ENCODE measurements around the gene PNPT1. TPM values are rescaled to one million over a fixed set of nuclear protein-coding genes. Genes with fewer than 3 reads are reported as not detected.
"Not testable (repeated sequence)": the region's sequence is repeated elsewhere in the genome, so short reads cannot be mapped to it uniquely, and the experiment has no call there.

PNPT1 gene
- total and polyA plus RNA-seq, 3 donors from 2014 or later = 15.7 to 20.0 (median 16.8) TPM

- H3K9me3 ChIP-seq = no peaks in the 10 kb centered on the region
- no peak for DNase-seq
- H3K27me3 ChIP-seq = no peaks in the 10 kb centered on the region
- H3K4me3 ChIP-seq = no peak overlapping the region
- no peaks in the 10 kb centered on the region for H3K36me3 ChIP-seq (ENCODE audit: low read depth, missing control alignments)
- no peaks in the 10 kb centered on the region for H3K4me1 ChIP-seq
- no peak overlapping the region for H3K27ac ChIP-seq
- TF ChIP-seq POLR2A (IDR thresholded peaks at IDR 0.05) = no peak
- intact Hi-C loops (cut with DNase I; ENCODE audit: low total_unique reads) = no loop called here
Observed at GRCh38 chr2:55601849-55602248, 91.8 kb downstream of the PNPT1 start.

DNA sequence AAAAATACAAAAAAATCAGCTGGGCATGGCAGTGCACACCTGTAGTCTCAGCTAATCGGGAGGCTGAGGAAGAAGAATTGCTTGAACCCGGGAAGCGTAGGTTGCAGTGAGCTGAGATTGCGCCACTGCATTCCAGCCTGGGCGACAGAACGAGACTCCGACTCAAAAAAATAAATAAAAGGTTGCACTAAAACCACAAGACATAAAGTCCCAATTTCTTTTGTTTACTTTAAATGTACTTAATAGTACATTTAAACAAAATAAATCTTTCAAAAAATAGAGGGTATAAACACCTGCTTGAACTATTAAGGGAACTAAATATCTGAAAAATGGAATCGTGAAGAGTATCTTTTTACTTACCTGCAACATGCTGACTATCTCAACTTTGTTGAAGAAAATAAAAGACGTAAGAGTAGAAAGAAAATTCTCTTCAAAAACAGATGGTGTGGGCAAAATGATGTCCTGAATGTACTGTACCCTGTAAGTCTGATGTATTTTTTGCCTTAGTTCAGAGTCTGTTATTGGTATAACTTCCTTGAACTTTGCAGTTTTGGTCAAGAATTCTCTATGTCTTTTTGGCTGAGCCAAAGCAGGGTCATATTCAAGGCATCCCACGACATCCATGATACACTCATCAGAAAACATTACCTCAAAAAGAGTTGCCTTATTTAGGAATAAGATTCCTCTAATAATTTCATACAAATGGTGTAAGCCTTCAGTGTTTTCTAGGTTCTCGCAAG is 95.4 kb downstream of the PNPT1 start:
- H3K27ac ChIP-seq = no peak overlapping the region
- H3K4me3 ChIP-seq = no peak overlapping the region
- WGBS, 2 donors = 87 to 88% methylated on average over 11 of the region's 11 CpGs
- TF ChIP-seq POLR2A (IDR thresholded peaks at IDR 0.05) = no peak
- TF ChIP-seq, protein P1, sequence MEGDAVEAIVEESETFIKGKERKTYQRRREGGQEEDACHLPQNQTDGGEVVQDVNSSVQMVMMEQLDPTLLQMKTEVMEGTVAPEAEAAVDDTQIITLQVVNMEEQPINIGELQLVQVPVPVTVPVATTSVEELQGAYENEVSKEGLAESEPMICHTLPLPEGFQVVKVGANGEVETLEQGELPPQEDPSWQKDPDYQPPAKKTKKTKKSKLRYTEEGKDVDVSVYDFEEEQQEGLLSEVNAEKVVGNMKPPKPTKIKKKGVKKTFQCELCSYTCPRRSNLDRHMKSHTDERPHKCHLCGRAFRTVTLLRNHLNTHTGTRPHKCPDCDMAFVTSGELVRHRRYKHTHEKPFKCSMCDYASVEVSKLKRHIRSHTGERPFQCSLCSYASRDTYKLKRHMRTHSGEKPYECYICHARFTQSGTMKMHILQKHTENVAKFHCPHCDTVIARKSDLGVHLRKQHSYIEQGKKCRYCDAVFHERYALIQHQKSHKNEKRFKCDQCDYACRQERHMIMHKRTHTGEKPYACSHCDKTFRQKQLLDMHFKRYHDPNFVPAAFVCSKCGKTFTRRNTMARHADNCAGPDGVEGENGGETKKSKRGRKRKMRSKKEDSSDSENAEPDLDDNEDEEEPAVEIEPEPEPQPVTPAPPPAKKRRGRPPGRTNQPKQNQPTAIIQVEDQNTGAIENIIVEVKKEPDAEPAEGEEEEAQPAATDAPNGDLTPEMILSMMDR (IDR thresholded peaks at IDR 0.05) = no peak
- no peaks in the 10 kb centered on the region for H3K9me3 ChIP-seq
- H3K36me3 ChIP-seq (ENCODE audit: low read depth, missing control alignments) = no peaks in the 10 kb centered on the region
- intact Hi-C loops (cut with DNase I; ENCODE audit: low total_unique reads) = no loop called here
- no peaks in the 10 kb centered on the region for H3K27me3 ChIP-seq
- DNase-seq = no peak
- H3K4me1 ChIP-seq = no peaks in the 10 kb centered on the region

DNA sequence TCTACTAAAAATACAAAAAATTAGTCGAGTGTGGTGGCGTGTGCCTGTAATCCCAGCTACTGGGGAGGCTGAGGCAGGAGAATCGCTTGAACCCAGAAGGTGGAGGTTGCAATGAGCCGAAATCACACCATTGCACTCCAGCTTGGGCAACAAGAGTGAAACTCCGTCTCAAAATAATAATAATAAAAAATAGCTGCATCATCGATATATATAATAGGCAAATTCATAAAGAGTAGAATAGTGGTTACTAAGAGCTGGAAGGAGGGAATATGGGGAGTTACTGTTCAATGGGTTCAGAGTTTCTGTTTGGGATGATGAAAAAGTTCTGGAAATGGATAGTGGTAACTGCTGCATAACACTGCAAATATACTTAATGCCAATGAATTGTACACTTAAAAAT is 96.8 kb downstream of the PNPT1 start:
- H3K4me1 ChIP-seq; H3K36me3 ChIP-seq (ENCODE audit: low read depth, missing control alignments); H3K27me3 ChIP-seq; H3K27ac ChIP-seq; DNase-seq; H3K9me3 ChIP-seq; intact Hi-C loops (cut with DNase I; ENCODE audit: low total_unique reads); H3K4me3 ChIP-seq: not testable (repeated sequence)
- 94 to 98% methylated on average over 6 of the region's 6 CpGs for WGBS, 2 donors

DNA sequence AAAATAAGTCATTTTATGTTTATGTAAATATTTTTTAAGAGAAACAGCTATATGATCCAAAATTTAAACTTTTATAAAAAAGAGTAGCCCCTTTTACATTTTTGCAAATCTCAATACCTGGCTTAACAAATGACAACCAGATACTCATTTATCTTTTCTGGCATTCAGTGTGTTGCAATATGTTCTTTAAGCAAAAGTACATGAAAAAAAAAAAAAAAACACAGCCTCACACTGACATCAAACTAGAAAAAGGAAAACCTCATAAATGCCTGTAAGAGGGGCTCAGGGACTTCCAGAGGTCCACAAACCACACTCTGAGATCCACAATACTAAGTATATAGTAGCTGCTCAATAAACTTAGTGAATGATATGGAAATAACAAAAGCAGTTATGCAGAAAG is 98.1 kb downstream of the PNPT1 start:
- no peaks in the 10 kb centered on the region for H3K36me3 ChIP-seq (ENCODE audit: low read depth, missing control alignments)
- no peaks in the 10 kb centered on the region for H3K27me3 ChIP-seq
- DNase-seq = no peak
- H3K9me3 ChIP-seq = no peaks in the 10 kb centered on the region
- no peaks in the 10 kb centered on the region for H3K4me1 ChIP-seq
- H3K27ac ChIP-seq = no peak overlapping the region
- intact Hi-C loops (cut with DNase I; ENCODE audit: low total_unique reads) = no loop called here
- TF ChIP-seq, protein P1 (IDR thresholded peaks at IDR 0.05) = no peak
- no peak for TF ChIP-seq POLR2A (IDR thresholded peaks at IDR 0.05)
- H3K4me3 ChIP-seq = no peak overlapping the region

- H3K36me3 ChIP-seq (ENCODE audit: low read depth, missing control alignments) = no peaks in the 10 kb centered on the region
- no peak overlapping the region for H3K4me3 ChIP-seq
- intact Hi-C loops (cut with DNase I; ENCODE audit: low total_unique reads) = no loop called here
- H3K27ac ChIP-seq = no peak overlapping the region
- no peaks in the 10 kb centered on the region for H3K4me1 ChIP-seq
- TF ChIP-seq, protein P1 (IDR thresholded peaks at IDR 0.05) = no peak
- TF ChIP-seq POLR2A (IDR thresholded peaks at IDR 0.05) = no peak
- WGBS, 2 donors = 48 to 50% methylated on average over 1 of the region's 1 CpG
- no peaks in the 10 kb centered on the region for H3K27me3 ChIP-seq
- no peak for DNase-seq
- no peaks in the 10 kb centered on the region for H3K9me3 ChIP-seq
Observed at GRCh38 chr2:55592130-55592529, 101.5 kb downstream of the PNPT1 start.

DNA sequence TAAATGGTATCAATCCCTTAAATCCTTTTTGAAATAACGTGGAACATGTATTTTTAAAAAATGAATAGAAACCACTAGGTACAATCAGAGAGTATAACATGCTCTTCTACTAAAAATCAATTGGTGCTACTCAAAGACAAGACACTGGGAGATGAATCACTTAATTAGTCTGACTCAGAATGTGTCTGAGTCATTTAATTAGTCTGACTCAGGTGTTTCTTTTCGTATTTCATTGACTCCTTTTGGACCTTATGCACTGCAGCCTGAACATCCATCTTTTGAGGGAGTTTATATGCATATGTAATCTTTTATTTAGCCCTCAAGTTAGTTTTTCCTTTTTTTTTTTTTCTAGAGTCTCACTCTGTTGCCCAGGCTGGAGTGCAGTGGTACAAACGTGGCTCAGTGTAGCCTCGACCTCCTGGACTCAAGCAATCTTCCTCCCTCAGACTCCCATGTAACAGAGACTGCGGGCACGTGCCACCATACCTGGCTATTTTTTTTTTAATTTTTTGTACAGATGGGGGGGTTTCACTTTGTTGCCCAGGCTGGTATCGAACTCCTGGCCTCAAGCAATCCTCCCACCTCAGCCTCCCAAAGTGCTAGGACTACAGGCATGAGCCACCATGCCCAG is 102.7 kb downstream of the PNPT1 start:
- no peak for DNase-seq
- no peaks in the 10 kb centered on the region for H3K36me3 ChIP-seq (ENCODE audit: low read depth, missing control alignments)
- intact Hi-C loops (cut with DNase I; ENCODE audit: low total_unique reads) = no loop called here
- H3K4me3 ChIP-seq = no peak overlapping the region
- WGBS, 2 donors = 82 to 95% methylated on average over 7 of the region's 7 CpGs
- H3K4me1 ChIP-seq = no peaks in the 10 kb centered on the region
- TF ChIP-seq, protein P1 (IDR thresholded peaks at IDR 0.05) = no peak
- no peak for TF ChIP-seq POLR2A (IDR thresholded peaks at IDR 0.05)
- H3K27me3 ChIP-seq = no peaks in the 10 kb centered on the region
- H3K27ac ChIP-seq = no peak overlapping the region
- H3K9me3 ChIP-seq = no peaks in the 10 kb centered on the region

Measured in testis (tissue), 3 donors.